Left renal pelvis (tissue), 4 donors: ENCODE data around the gene NOXO1. TPM values are rescaled to one million over a fixed set of nuclear protein-coding genes. Genes with fewer than 3 reads are reported as not detected.
"Not testable (repeated sequence)": the region's sequence is repeated elsewhere in the genome, so short reads cannot be mapped to it uniquely, and the experiment has no call there.

Source experiments
- DNase-seq, 4 donors: peaks; one replicate each; pipeline ENCODE4 v3.0.0-alpha.2; 2013; ENCODE audit warnings: low read depth in 4 of 4, low spot score in 3 of 4
- polyA plus RNA-seq, 4 donors: library from polyadenylated mRNA; unstranded; fragments of 120-200 nt; gene quantifications; one replicate each; pipeline ENCODE4 v1.2.1, GENCODE V29; 2013; ENCODE audit not compliant: insufficient read length in 4 of 4

Gene NOXO1
- polyA plus RNA-seq, 4 donors, result 0.45 to 3.0 (median 0.78) TPM

DNA sequence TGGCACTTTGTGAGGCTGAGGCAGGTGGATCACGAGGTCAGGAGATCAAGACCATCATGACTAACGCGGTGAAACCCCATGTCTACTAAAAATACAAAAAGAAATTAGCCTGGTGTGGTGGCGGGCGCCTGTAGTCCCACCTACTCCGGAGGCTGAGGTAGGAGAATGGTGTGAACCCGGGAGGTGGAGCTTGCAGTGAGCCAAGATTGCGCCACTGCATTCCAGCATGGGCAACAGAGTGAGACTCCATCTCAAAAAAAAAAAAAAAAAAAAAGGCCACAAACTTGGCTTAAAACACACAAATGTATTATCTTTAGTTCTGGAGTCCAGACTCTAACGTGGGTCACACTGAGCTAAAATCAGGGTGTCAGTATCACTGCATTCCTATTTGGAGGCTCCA, 30.5 kb upstream of the NOXO1 start:
- DNase-seq, result not testable (repeated sequence)

GRCh38 chr16:2009791-2010510, 28.7 kb upstream of the NOXO1 start, which contains the start of gene ZNF598:
TSS of gene ZNF598 (minus strand) at chr16:2009821.
- DNase-seq, result peak in 1 of 4 donors; percentile 75

DNA sequence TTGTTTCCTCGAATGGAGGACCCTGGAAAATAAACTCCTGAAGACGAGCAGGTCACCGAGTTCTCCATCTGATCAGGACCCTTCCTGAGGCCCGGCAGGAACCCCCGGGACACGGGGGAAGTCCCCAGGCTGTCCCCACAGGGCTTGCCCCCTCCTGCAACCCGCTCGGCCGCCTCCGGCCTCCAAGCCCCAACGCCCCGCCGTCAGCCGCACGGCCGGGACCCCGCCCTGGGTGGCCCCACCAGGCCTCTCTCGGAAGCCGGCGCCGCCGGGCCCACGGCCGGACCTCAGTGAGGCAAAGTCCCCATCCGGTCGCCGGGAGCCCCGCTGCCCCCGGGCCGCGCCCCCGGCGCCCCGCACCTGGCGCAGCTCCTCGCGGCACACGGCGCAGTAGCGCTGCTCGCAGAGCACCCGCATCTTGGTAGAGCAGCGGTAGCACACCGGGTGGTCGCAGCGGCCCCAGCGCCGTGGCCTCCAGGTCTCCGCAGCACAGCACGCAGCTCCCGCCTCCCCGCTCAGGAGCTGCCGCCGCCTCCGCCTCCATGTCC, 28.0 kb upstream of the NOXO1 start:
- no peak for DNase-seq

GRCh38 chr16:2008631-2009163, 27.4 kb upstream of the NOXO1 start:
- no peak for DNase-seq

DNA sequence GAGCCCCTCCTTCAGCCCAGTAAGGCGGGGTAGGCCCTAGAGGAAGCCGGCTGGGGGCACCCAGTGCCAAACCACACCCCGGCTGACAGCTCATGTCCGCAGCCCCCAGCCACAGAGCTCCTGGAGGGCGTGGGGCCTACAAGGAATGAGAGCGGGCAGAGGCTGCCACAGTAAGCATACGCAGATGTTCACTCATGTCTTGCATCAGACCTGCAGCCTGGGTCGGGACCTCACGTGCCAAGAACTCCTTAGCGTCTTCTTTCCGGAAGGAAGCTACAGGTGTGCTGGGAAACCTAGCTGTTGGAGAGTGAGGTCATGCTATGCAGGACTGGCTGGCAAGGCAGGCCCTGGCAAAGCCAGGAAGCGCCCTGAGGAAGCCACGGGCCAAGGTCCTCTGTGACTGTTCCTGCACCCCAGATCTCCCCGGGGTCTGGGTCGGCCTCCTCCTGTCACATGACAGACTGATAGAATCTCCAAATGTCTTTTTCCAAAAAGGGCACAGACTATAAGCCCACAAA, 26.8 kb upstream of the NOXO1 start:
- DNase-seq, result no peak

- no peak for DNase-seq
These were observed 26.0 kb upstream of the NOXO1 start for GRCh38 chr16:2007081-2007836.

GRCh38 chr16:2006317-2006716, 25.0 kb upstream of the NOXO1 start:
- DNase-seq, result no peak

GRCh38 chr16:2005646-2006045, 24.4 kb upstream of the NOXO1 start:
- no peak for DNase-seq

DNA sequence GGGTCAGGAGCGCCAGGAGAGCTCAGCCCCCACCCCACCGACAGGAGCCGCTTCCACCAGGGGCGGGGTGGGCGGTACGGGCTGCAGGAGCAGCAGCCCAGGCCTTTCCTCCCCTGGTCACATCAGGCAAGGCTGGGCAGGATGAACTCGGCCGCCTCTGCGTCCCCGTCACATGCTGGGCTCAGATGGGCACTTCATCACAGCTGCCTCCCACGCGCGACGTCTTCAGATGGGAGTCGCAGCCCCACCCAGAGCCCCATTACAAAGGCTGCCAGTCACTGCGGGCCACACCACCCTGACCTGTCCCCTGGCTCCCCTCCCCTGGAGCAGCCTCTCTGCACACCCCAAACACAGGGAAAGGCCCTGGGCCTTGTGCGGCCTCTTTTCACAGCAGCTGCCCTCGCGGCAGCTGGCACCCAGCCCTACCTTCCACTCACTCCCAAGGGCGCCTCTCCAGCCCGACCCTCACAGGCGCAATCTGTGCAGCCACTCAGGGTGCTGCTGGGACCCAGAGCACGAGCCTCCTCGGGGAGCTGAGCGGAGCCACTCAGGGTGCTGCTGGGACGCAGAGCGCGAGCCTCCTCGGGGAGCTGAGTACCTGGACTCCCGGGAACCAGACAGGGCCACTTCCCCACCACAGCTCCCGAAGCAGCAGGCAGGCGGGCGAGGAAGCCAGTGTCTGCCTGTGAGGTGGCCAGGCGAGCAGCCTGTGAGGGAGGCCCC, 23.7 kb upstream of the NOXO1 start:
- no peak for DNase-seq

DNA sequence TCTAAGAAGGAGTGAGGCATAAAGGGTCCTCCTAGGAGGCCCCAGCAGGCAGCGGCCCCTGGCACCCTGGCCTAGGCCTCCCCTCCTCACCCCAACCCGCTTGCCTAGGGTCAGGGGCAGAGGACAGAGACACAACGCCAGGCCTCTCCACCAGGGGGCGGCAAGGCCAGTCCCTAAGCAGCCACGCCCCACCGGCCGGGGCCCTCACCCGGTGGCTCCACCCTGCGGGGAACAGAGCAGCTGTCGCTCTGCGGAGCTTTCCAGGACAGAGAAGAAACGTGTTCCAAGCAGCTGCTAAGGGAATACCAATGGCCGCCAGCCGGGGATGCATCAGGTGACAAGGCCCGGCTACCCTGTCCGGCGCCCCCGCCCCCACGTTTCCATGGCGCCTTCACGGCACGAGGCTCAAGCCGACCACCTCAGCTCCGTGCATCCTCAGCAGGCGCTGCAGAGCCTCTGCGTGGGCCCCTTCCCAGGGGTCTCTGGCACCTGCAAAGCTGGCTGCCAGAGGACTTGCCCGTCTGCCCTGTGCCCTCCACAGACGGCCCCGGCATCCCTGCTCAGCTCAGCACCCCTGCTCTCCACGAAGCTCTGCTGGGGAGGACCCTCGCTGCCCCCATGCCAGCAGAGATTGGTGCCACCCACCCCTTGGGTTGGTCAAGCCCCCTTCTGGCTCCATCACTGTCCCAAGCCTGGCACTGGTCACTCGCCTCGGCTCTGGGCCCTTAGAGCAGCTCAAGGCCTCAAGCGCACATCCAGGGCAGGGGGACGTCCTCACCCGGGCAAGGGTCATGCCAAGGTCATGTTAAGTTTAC, 22.8 kb upstream of the NOXO1 start:
- DNase-seq, result peak in 1 of 4 donors; percentile 70

GRCh38 chr16:2003231-2003826, 22.1 kb upstream of the NOXO1 start:
- DNase-seq, result no peak

DNA sequence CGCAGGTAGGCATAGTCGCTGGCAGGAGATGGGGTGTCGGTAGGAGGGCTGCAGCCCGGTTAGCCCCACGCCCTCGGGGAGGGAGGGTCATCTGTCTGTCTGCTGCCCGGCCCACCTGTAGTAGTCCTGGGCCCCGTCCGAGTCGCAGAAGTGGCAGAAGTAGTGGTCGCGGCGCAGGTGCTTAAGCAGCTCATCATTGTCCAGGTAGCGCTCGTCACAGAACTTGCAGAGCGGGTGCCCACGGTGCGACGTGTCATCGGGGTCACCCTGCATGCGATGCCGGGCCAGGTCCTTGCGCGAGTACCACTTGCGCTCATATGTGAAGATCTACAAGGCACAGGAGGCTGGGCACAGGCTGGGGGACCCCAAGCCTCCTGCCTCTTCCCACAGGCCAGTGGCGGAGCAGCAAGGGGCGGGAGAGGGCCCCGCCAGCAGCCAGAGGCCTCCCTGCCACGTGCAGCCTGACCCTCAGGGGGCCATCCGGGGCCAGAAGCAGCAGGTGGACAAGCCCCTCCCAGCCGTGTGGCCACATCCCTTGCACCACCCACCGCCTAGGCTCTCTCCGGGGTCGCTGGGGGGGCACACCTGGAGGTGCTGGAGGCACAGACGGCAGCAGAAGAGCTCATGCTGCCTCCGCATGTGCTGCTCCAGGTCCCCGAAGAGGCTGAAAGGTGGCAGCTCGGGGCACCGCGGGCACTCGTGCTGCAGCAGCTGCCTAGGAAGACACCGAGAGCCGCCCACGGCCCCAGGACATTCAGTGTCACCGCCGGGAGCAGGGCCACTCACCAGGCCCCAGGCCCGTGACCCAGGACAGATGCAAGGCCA, 21.3 kb upstream of the NOXO1 start:
- DNase-seq, result no peak

DNA sequence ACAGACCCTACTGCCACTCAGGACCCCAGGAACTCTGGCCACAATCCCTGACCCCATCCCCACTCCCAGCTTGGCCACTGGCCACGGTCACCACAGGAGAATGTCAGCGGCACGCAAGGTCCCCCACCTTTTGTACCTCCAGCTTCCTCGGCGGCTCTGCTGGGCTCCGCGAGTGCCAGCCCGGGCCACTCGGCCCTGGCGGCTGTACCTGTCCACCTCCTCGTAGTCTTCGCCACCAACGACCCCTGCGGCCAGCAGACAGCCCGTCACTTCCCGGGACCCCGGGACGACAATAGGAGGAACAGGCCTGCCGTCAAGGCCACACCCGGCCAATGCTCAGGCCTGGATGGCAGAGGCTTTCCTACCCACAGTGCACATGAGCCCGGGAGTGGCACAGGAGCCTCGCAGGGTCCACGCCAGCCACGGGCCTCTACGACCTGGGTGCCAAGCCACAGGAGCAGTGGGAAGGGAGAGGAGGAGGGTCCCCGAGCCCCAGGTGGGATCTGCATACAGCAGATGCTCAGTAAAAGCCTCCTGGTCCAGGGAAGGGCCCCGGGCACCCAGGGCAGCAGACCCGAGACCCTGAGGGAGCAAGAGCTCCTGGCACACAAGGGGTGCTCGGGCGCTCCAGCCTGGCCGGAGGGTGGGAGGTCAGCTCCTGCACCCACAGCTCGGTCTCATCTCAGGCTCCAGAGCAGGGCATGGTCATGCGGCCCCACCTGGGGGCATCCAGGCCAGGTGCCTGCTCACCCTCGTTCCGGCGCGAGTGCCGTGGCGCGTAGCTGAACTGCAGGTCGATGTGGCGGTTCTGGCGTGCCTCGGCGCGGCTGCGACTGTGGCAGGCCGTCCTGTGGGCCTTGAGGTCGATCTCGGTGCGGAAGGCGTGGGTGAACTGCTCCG, 20.4 kb upstream of the NOXO1 start:
- DNase-seq, result no peak

DNA sequence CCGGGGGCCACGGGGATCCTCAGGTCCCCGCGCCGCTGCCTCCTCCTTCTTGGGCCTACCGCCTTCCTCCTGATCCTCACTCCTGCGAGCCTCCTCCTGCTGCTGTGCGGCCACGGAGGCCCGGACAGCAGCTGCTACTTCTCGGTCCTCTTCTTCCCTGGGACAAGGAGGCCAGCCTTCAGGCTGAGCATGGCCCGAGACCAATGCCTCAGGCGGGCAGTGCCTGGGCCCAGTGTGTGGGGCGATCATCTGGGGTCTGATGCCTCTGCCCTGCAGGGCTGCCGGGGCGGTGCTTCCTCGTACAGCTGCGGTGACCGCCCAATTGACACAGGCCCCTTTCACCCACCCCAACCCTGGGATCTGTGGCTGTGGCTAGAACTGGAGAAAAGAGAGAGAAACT, 19.8 kb upstream of the NOXO1 start:
- no peak for DNase-seq

GRCh38 chr16:1999866-2000514, 18.7 kb upstream of the NOXO1 start:
- no peak for DNase-seq

DNA sequence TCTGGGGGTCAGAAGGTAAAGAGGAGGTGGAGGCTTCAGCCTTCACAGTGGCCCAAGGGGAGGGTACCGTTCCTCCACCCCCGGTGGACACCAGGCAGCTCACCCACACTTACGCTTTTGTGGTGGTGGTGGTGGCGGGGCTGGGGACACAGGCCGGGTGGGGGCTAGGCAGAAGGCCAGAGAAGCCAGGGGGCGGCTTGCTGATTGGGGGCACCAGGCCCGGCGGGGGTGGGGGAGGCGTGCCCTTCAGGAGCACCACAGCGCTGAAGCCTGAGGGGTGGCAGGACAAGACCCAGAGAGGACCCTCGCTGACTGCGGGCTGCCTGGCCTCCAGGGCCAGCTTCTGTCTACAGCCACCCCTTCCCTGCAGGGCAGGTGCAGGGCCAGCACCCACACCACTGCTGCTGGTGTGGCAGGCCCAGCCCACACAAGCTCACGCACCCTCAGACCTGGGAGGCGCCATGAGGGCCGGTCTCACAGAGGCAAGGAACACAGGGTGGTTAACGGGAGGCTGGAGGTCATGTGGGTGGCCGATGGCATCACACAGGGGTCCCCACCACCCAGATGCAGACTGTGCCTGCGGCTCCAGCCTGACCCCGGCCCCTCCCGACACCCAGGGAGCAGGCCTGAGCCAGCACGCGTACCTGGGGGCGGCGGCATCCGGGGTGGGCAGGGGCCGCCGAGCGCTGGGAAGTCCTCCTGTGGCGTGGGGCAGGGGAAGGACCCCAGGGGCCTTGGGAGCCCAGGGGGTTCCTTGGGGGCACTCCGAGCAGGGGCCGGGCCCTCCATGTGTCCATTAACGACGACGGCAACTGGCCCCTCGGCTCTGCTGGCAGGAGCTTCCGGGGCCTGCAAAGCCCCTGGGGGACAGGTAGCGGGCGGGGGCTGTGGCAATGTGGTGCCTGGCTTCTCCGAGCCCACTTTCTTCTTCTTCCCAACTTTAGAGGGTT, 17.9 kb upstream of the NOXO1 start:
- no peak for DNase-seq
